A549 treated with CORT108297 at 1 μM for 4 hours (cell line): Measurements from ENCODE around the gene PPP1R2B. TPM values are rescaled to one million over a fixed set of nuclear protein-coding genes. Genes with fewer than 3 reads are reported as not detected.

Source experiments
- total RNA-seq: library from RNA; stranded (reverse); fragments of 200-300 nt; extraction: Qiagen RNA extraction; gene quantifications from 5 replicates; pipeline ENCODE4 v1.2.3, GENCODE V29; 2022

Gene PPP1R2B
- total RNA-seq, result 0.06 to 0.22 TPM (median 0.09 TPM) in 5 replicates

GRCh38 chr5:156850206-156850751 is at the start of gene PPP1R2B:
PPP1R2B (plus strand) TSS chr5:156850295; CDS start chr5:156850563, 268 bp downstream.

Other genes with a start within 250 kb of the PPP1R2B start
- gene TIMD4, start 112.9 kb downstream of the PPP1R2B start, total RNA-seq, result 0.97 to 1.5 TPM (median 1.3 TPM) in 5 replicates
- 27.4 to 42.0 TPM (median 37.2 TPM) in 5 replicates for gene HAVCR1, start 208.8 kb downstream of the PPP1R2B start, total RNA-seq